LNCaP clone FGC (cell line): ENCODE results near the gene IZUMO2.

Experiments used
- DNase-seq: peaks from one replicate; pipeline ENCODE4 v3.0.0-alpha.2; 2011; ENCODE audit warnings: low read depth
- H3K4me3 ChIP-seq: 2 replicates; pipeline ENCODE4 v1.5.1; 2011; ENCODE audit warnings: mild to moderate bottlenecking, low read depth, low read length, control low read depth
- CTCF ChIP-seq: IDR thresholded peaks from 2 replicates; pipeline ENCODE4 v1.5.1; 2012; ENCODE audit warnings: mild to moderate bottlenecking; ENCODE audit not compliant: control insufficient read depth, insufficient read depth; ENCODE audit errors: extremely low read depth

The IZUMO2 gene

GRCh38 chr19:50198431-50199258 is 35.6 kb upstream of the IZUMO2 start:
- no peak for TF ChIP-seq CTCF
- H3K4me3 ChIP-seq = no peak overlapping the region
- DNase-seq = no peak

GRCh38 chr19:50197348-50197747 is 34.3 kb upstream of the IZUMO2 start:
- TF ChIP-seq CTCF = no peak
- no peak overlapping the region for H3K4me3 ChIP-seq

GRCh38 chr19:50196322-50196932 is 33.3 kb upstream of the IZUMO2 start:
- no peak overlapping the region for H3K4me3 ChIP-seq
- DNase-seq = no peak
- no peak for TF ChIP-seq CTCF

More at GRCh38 chr19:50197348-50197747, 34.3 kb upstream of the IZUMO2 start:
- DNase-seq = no peak

GRCh38 chr19:50195224-50195623 is 32.1 kb upstream of the IZUMO2 start:
- H3K4me3 ChIP-seq = no peak overlapping the region
- no peak for DNase-seq
- no peak for TF ChIP-seq CTCF

GRCh38 chr19:50192463-50193211 is 29.6 kb upstream of the IZUMO2 start:
- no peak overlapping the region for H3K4me3 ChIP-seq
- no peak for TF ChIP-seq CTCF
- DNase-seq = no peak

- no peak for TF ChIP-seq CTCF
- no peak overlapping the region for H3K4me3 ChIP-seq
- no peak for DNase-seq
These were observed 28.1 kb upstream of the IZUMO2 start for GRCh38 chr19:50191216-50191615.
